Stimulated activated naive CD4-positive, alpha-beta T cell (primary cell): ENCODE measurements around the gene CLCN1.
A peak's percentile ranks its signal among the peaks of the same experiment; 100 is the strongest.

Experiments used
- DNase-seq, 6 experiments: peaks; one replicate each; lab custom pipeline; 2025; lab: John Stamatoyannopoulos, UW

CLCN1 gene

DNA sequence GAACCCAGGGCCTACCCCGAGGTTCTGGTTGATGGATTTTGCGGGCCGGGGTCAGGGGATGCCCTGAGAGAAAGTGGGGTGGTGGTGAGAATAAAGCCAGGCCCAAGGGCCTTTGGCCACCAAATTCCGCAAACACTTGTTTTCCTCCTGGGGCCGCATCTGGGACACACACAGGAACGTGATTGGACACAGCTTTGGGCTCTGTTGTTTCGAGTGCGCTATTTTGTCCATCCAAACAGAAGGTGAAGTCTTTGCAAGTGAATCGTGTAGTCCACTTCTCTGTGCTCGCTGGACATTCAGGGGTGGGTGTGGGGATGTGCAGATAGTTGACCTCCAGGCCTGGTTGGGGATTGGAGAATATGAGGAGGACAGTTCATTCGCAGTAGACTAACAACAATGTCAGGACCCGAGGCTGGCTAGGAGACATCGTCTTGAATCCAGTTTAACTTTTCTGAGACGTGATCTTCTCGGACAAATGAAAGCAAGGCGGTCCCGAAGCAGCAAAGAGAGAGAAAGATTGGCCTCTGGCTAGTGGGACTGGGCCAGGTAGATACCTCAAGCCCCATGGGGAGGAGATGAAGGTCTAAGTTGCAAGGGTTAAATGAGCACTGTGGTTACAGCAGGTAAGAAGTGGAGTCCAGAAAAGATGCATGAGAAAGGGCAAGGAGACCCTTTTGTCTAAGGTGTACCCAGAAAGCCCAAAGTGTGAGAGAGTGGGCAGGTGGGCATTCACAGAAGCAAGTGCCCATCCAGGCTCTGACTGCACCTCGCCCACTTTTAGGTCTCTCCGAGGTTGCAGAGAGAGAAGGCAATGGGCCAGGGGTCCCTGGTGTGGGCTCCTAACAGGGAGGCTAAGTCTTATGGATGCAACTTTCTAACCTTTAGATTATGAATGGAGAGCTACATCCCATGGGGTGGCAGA lies 47.4 kb downstream of the CLCN1 start:
- peak in 1 of 6 experiments; percentile 3 for DNase-seq

- no peak for DNase-seq
These were observed 52.1 kb downstream of the CLCN1 start for GRCh38 chr7:143367972-143368371.

- DNase-seq: no peak
These were observed 52.5 kb downstream of the CLCN1 start for GRCh38 chr7:143368387-143368786.

DNA sequence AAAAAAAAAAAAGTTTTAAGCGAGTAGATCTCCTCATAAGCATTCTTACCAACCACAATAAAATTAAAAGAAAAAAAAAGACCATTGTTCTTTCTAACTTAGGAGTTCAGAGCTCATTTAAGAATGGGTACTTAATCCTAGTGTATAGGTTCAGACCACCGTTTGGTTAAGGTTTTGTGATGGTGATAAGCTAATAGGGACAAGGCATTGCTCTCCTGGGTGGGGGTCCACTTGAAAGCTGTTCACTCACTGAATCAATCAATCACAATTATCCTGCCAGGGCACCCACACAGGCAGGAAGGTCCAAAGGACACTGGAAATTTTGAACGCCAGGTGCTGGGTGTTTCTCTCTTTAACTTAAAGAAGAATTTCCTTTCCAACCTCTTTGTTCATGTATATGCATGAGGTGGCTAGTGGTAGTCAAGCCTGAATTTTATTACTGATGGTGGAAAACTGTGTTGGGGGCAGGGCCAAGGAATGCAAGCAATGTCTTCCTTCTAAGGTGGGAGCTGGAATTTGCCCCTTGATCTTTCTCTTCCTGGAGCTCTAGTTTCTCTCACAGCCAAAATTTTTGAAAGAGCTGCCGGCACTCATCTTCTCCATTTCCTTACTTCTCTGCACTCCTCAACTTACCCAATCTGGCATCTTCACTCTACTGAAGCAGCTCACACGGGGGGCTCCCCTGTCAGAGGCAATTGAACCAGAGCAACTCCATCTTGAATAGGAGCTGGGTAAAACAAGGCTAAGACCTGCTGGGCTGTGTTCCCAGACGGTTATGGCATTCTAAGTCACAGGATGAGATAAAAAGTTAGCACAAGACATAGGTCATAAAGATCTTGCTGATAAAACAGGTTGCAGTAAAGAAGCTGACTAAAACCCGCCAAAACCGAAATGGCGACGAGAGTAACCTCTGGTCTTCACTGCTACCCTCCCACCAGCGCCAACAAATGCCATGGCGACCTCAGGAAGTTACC lies 54.1 kb downstream of the CLCN1 start:
- no peak for DNase-seq

DNA sequence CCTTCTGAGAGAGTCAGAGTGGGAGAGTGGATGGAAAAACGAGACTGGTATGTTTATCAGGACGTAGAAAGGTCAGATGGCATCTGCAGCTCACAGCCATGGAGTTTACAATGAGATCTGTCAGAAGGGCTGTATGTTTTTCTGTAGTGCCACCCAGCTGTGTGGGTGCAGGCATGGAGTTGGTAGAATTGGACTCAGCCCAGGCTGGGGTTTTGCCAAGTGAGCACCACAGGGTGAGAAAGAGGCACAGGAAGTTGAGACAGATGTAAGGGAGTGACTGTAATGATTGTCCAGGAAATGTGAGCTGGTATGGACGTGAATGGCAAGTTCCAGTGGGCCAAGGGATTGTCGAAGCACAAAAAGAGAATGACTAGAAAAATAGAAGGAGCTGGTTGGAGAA lies 56.2 kb downstream of the CLCN1 start:
- DNase-seq: peak in 4 of 6 experiments; percentile 7 to 52 (median 34)

DNA sequence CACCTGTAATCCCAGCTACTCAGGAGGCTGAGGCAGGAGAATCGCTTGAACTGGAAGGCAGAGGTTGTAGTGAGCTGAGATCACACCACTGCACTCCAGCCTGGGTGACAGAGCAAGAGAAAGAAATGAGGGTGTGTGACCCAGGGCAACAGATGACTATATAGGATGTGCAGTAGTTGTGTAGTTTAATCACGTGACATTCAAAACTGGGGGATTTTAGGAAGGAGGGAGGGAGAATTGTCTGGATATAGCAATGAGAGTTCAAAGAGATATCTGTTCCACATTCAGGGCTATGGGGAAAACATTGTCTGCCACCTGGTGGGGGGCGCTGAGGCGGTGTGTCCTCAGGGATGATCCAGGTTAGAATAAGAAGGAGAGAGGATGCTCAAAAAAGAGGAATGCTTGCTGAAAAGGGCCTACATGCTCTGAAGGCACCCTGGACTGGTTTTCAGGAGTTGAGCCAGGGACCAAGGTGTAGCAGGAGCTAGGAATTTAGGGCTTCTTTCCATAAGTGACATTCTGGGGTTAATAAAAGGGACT lies 57.4 kb downstream of the CLCN1 start:
- no peak for DNase-seq

DNA sequence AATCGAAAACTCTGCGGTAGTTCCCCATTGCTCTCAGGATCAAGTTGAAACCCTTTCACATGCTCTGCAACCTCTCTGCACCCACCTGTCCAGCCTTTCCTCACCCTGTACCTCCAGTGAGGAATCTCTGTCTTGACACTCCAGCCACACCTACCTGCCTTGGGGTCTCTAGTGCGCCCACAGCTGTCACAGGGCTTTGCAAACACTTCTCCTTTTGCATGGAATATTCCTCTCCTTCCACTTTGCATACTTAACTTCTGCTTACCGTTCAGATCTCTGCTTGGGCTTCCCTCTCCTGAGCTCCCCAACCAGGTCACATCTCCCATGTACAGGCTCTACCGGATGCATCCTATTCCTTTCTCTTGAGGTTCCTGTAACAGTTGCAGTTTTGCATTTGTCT lies 58.6 kb downstream of the CLCN1 start:
- no peak for DNase-seq

- DNase-seq: peak in 5 of 6 experiments; percentile 11 to 56 (median 37)
These were observed 59.6 kb downstream of the CLCN1 start for GRCh38 chr7:143375298-143376034.

GRCh38 chr7:143376396-143376795 lies 60.5 kb downstream of the CLCN1 start:
- DNase-seq: no peak

GRCh38 chr7:143379611-143380259 lies 63.8 kb downstream of the CLCN1 start:
- DNase-seq: no peak

GRCh38 chr7:143380260-143380645 lies 64.3 kb downstream of the CLCN1 start:
- peak; percentile 68 to 90 (median 81) for DNase-seq

- peak; percentile 73 to 84 (median 80) for DNase-seq
These were observed 64.9 kb downstream of the CLCN1 start, which contains the start of gene ZYX for GRCh38 chr7:143380646-143381426. ZYX (plus strand) TSS chr7:143381345; CDS start chr7:143381572, 227 bp downstream.

GRCh38 chr7:143381427-143382125 lies 65.7 kb downstream of the CLCN1 start:
- peak in 2 of 6 experiments; percentile 32 to 58 for DNase-seq

DNA sequence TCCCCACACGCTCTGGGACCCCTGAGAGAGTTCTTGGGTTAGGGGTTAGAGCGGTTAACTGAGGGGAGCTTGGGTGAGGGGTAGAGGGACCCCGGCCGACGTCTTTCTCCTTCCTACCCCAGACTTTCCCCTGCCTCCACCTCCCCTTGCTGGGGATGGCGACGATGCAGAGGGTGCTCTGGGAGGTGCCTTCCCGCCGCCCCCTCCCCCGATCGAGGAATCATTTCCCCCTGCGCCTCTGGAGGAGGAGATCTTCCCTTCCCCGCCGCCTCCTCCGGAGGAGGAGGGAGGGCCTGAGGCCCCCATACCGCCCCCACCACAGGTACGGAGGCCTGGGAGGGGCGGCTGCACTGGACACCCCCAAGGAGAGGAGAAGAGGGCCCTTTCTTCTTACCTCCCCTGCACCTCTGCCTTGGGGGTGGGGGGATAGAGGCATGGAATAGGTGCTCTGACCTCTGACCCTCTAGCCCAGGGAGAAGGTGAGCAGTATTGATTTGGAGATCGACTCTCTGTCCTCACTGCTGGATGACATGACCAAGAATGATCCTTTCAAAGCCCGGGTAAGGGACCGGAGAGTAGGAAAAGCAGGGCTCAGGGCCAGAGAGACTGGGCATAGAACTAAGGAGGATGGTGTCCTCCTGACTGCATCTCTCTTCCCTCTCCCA lies 66.3 kb downstream of the CLCN1 start:
- DNase-seq: peak in 1 of 6 experiments; percentile 27

GRCh38 chr7:143382791-143383641 lies 67.1 kb downstream of the CLCN1 start:
- DNase-seq: no peak

GRCh38 chr7:143383642-143383957 lies 67.7 kb downstream of the CLCN1 start:
- DNase-seq: no peak

- DNase-seq: no peak
These were observed 68.2 kb downstream of the CLCN1 start for GRCh38 chr7:143384148-143384547.
